HG02610 (cell line): Measurements from ENCODE around the gene MBD3.
A peak's percentile ranks its signal among the peaks of the same experiment; 100 is the strongest.

Source experiments
- ATAC-seq: cut with Tn5 transposase; IDR thresholded peaks from one replicate; pipeline ENCODE4 v1.9.1; 2021; ENCODE audit warnings: mild to moderate bottlenecking, moderate library complexity; ENCODE audit not compliant: unreplicated experiment

Gene MBD3

GRCh38 chr19:1619703-1620102 lies 27.0 kb upstream of the MBD3 start:
- ATAC-seq = no peak

GRCh38 chr19:1619094-1619439 lies 26.4 kb upstream of the MBD3 start:
- ATAC-seq = no peak

- ATAC-seq = no peak
Observed at GRCh38 chr19:1618157-1619093, 25.8 kb upstream of the MBD3 start.

- ATAC-seq = no peak
Observed at GRCh38 chr19:1616875-1617274, 24.2 kb upstream of the MBD3 start.

GRCh38 chr19:1616396-1616795 lies 23.7 kb upstream of the MBD3 start:
- no peak for ATAC-seq

- no peak for ATAC-seq
Observed at GRCh38 chr19:1615156-1615765, 22.6 kb upstream of the MBD3 start.

- no peak for ATAC-seq
Observed at GRCh38 chr19:1613808-1614570, 21.3 kb upstream of the MBD3 start.

GRCh38 chr19:1613146-1613545 lies 20.5 kb upstream of the MBD3 start:
- no peak for ATAC-seq

- no peak for ATAC-seq
Observed at GRCh38 chr19:1612114-1613086, 19.7 kb upstream of the MBD3 start.

GRCh38 chr19:1611353-1611752 lies 18.7 kb upstream of the MBD3 start:
- no peak for ATAC-seq

GRCh38 chr19:1610579-1610978 lies 17.9 kb upstream of the MBD3 start:
- no peak for ATAC-seq

GRCh38 chr19:1609680-1610474 lies 17.2 kb upstream of the MBD3 start:
- no peak for ATAC-seq

- ATAC-seq = no peak
Observed at GRCh38 chr19:1609103-1609396, 16.4 kb upstream of the MBD3 start.

GRCh38 chr19:1608359-1609102 lies 15.9 kb upstream of the MBD3 start:
- ATAC-seq = no peak

- no peak for ATAC-seq
Observed at GRCh38 chr19:1606138-1606651, 13.5 kb upstream of the MBD3 start.

- peak; percentile 82 for ATAC-seq
Observed at GRCh38 chr19:1605236-1606137, 12.8 kb upstream of the MBD3 start, which contains the start of gene UQCR11. Gene UQCR11 (minus strand): TSS chr19:1605462. CDS start chr19:1605409, 53 bp downstream.

GRCh38 chr19:1602091-1602707 lies 9.5 kb upstream of the MBD3 start:
- no peak for ATAC-seq
